HG02840 (cell line): ENCODE results near the gene EYS.
"Not testable (repeated sequence)": the region's sequence is repeated elsewhere in the genome, so short reads cannot be mapped to it uniquely, and the experiment has no call there.

Source experiments
- ATAC-seq: cut with Tn5 transposase; IDR thresholded peaks from one replicate; pipeline ENCODE4 v1.9.1; 2021; ENCODE audit warnings: mild to moderate bottlenecking, moderate library complexity, moderate number of reproducible peaks; ENCODE audit not compliant: unreplicated experiment, low FRiP score

The EYS gene

DNA sequence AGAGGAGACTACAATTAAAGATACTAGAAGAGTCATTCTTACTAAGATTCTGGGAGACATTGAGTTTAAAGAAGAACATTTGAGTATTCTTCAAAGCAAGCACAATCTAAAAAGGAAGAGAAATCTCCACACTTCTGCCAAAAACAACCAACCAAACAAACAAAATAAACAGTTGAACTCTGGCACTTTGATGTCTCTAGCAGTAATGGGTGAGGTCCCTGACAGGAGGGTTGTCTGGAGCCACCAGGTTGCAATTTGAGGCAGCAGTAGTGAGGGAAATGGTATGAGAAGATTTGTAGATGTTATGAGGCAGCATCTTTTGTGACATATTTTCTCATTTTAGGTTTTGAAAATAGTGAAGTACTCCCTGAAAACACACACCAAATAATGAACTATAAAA, 1963.3 kb downstream of the EYS start:
- no peak for ATAC-seq

DNA sequence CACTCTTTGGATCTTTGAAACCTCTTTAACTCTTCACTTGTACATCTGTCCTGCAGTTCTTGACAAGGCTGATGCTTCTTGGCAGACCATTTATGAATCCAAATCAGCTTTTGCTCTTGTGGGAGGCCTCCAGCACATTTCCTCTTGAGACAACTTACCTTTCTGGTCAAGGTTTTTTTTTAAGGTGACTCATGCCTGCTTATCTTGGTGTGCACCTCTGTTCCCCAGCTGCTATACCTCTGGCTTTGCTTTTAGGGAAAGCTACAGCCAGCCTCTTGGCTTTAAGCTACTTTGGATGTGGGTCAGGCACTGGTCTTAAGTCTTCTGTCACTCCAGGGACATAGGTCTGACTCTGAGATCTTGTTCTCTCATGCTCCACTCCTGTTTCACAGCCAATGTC, 1965.0 kb downstream of the EYS start:
- no peak for ATAC-seq

DNA sequence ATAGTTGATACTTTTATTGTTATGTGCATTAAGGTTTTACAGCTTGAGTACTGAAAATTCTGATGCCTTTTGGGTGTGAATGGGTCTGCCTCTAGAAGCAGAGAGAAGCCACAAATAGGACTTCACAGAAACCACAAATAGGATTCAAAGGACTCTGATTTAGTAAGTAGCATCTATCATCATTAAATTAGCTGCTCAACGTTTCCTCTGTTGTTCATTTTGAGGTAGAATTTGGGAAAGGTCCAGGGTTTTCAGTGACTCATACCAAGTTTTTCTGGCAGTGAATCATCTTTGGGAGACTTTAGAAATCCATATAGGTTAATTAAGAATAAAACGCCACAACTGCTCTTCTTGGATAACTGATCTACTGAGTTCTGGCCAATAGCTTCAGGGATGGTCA, 1966.3 kb downstream of the EYS start:
- no peak for ATAC-seq

DNA sequence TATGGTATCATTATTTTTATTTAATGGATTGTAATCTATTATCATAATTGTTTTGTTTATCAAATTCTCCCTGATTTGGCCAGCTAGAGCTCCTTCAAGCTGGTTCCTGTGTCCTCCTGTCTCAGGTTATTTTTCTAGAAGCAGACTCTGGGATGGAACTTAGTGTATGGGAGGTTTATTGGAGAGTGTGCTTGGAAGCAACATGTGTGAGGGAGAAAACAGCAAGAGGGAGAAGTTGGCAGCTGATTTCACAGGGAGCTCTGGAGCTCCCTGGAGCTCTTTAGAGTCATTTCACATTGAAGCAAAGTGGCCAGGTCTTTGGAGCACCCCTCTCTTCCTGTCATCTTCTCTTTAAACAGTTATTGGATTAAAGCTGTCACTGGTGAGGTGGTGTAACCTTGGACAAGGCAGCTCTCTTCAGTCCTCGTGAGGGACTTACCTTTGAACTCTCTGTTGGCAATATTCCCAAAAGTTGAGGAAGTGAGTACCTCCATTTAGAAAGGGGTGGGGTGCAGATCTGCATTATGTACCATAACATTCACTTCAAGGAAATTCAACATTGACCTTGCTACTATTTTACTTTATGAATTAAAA, 1967.8 kb downstream of the EYS start:
- no peak for ATAC-seq

DNA sequence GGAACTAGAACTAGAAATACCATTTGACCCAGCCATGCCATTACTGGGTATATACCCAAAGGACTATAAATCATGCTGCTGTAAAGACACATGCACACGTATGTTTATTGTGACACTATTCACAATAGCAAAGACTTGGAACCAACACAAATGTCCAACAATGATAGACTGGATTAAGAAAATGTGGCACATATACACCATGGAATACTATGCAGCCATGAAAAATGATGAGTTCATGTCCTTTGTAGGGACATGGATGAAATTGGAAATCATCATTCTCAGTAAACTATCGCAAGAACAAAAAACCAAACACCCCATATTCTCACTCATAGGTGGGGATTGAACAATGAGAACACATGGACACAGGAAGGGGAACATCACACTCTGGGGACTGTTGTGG, 1968.8 kb downstream of the EYS start:
- not testable (repeated sequence) for ATAC-seq

DNA sequence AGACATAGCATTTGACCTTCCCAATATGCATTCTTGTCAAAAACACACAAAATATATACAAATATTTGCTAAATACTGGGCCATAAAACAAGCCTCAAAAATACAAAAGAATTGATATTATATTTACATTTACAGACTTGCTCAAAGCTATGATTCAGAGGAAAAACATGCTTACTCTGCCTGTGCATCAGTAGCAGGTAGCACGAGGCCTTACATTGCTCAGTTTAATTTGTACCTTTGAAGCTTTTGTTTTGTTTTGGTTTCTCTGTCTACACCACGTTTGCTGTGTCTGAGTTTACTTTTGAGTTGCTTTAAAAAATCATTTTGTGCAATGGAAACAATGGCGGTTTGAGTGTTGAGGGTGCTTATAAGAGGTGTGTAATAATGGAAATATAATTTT, 1972.1 kb downstream of the EYS start:
- ATAC-seq = no peak

DNA sequence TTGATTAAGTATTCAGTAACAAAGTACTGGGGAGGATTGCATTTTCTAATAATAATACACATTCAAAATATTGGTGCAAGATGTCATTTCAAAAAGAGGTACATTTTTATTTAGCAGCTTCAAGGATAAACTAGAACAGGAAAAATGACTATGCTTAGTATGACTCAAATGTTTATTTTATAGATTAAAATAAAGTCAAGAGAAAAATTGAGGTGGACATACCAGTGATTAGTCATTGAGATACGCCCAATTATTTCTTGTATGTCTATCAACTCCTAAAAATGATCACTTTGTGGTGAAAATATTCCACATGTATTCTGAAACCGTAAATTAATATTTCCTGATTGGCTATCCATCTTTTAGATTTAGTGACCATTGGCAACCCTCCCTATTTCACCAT, 1974.7 kb downstream of the EYS start:
- ATAC-seq = no peak

DNA sequence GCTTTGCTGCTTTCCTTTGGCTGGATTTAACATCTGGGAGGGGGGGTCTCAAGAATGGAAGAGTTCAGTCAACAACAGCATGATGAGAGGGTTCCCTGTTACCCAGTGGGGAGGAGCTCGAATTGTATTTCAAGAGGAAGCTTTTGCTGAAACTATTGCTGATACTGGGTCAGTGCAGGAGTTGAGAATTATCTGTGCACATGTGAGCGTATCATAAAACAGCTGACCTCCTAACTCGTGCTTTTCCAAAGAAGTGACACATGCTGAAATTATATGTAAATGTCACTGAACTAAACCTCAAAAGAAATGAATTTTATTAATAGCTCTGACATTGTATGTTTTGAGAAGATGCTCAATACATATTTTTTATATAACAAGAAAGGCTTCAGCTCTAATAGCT, 1975.1 kb downstream of the EYS start:
- ATAC-seq = no peak

DNA sequence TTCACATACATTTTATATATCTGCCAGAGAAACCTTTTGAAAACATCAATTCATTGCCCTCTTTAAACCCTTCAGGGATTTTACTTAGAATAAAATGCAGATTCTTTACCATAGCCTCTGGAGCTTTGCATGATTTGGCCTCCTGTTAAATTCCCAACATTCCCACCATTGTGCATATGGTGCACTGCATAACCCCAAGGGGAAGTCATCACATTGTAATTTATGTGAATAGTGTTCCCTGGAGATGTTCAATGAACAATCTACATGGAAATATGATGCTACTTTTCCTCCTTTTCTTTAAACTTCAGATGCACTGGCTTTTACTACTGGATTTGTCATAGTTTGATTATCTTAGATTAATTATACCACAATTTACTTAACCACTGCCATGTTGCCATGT, 1976.7 kb downstream of the EYS start:
- ATAC-seq = no peak

DNA sequence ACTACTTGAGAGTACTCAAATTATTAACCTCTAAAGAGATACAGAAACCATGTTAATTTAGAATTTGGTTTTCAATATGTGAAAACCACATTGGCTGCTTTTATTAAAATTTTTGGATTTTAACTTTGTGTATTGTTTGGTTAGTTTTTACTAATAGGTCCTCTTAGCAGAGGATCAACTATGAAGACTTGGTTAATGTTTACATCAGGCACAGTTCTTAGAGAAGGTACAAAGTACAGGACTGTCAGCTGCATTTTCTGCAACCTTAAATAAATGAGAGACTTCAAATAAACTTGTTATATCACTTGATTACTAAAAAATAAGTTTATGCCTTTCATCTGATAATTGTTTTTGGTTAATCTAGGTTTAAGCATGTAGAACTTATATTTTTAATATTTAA, 1982.3 kb downstream of the EYS start:
- ATAC-seq = no peak

DNA sequence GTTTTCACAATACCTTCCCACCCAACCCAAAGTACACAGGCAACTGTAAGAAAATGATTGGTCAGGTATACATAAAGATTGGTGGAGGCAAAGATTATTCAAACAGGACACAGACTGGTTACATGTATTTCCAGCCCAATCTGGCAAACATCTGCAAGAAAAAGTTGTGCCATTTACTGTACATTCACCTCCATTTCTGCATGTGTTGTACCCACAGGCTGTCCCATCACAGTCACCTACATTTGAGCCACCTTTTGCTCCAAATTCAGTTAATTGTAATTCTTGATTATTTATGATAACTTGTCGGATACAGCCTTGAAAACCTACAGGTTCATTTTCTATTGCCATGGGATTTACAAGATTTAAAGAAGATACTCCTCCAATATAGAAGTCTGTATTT, 1985.8 kb downstream of the EYS start:
- no peak for ATAC-seq

DNA sequence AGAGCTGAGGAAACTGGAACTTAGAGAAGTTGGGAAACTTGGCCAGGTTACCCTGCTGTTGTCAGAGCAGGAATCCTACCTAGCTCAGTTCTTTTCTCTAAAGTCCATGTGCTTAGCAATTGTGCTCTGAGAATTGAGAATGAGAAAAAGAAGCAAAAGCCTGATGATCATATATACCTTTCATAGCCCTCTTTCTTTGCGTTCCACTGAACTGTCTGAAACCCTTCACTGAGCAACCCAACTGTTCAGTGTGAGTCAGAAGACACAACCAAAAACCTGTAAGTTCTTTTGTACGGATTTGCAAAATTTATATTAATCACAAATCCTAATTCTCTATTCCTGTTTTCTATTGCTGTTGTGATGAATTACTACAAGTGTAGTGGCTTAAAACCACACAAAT, 1990.9 kb downstream of the EYS start:
- ATAC-seq = no peak

DNA sequence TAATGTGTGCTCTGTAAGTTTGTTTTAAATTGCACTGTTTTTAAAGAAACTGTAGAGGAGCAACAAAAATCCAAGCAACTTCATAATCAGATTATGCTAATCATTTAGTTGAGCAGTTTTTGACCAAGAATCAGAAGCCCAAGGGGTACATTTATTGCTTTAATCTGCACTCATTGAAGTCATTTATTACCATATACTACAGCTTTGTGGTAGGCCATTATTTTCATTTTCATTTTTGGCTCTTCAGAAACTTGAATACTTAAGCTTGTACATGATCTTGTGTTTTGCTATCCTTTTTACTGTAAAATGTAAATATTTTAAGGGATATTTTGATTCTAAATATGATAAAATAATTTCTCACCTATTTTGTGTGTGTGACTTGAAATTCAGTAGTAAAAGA, 1992.9 kb downstream of the EYS start:
- ATAC-seq = no peak

DNA sequence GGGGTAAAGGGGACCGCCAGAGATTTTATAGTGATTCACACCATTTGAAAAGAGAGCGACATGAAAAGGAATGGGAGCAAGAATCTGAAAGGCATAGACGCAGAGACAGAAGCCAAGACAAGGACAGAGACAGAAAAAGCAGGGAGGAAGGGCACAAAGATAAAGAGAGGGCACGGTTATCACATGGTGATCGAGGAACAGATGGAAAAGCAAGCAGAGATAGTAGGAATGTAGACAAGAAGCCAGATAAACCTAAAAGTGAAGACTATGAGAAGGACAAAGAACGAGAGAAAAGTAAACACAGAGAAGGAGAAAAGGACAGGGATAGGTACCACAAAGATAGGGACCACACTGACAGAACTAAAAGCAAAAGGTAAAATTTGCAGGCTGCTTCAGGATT, 1993.7 kb downstream of the EYS start:
- no peak for ATAC-seq

DNA sequence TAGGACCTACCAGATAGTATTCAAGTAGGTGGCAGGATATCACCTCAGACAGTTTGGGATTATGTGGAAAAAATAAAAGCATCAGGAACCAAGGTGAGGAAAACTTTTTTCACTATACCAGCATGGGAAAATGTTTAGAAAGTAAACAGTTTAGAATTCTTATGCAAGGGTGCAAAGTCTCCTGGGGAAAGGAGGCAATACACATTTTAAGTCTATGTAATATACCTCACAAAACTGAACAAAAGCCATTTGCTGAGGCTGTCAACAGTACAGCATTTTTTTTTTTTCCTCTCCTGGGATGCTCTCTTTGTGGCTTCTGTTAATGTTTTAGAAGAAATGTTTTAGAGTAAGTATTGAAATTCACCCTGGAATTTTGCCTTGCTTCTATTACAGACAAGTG, 1997.9 kb downstream of the EYS start:
- ATAC-seq = no peak

DNA sequence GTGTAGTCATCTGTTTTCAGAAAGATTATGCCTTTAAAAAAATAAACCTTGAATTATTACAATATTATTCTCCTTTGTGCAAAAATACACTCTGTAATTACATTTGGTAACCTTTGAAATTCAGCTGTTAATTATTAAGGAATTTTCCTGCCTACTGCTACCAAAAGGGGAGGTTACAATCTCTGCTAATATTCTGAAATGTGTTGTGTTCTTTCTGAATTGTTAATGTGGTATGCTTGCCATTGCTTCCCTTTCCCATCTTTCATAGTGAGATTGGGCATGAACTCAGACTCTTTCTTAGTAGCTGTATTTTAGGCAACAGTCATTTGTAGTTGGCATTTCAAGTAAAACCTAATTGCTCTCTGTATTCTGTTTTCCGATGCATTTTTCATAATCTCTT, 1998.4 kb downstream of the EYS start:
- ATAC-seq = no peak

DNA sequence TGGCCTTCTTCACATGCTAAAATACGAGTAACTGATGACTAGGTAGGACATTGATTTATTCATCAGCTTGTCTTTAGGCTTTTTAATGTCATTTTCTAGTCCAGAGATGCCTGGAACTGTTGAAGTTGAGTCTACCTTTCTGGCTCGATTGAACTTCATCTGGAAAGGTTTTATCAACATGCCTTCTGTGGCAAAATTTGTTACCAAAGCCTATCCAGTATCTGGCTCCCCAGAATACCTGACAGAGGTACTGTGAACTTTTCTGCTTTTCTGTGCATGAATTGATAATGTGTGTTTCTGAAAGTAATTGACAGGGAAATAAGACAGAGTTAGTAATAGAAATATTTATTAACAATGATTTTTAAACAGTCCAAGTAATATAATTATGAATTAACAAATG, 2000.4 kb downstream of the EYS start:
- no peak for ATAC-seq

DNA sequence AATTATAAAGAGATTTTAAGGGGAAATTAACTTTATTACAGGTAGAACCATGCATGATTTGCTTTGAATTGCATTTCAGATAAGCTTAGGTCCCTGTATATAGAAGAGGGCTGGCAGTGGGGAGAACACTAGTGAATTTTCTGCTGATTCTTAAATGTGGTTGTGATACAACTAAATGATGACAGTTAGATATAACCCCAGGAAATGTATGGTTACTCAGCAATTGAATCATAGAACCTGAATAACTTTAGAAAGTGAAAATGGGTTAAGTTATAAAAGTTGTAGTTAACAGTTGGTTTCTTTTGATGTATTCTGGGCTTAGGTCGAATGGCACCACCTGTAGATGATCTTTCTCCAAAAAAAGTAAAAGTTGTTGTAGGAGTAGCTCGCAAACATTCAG, 2001.3 kb downstream of the EYS start:
- ATAC-seq = no peak

DNA sequence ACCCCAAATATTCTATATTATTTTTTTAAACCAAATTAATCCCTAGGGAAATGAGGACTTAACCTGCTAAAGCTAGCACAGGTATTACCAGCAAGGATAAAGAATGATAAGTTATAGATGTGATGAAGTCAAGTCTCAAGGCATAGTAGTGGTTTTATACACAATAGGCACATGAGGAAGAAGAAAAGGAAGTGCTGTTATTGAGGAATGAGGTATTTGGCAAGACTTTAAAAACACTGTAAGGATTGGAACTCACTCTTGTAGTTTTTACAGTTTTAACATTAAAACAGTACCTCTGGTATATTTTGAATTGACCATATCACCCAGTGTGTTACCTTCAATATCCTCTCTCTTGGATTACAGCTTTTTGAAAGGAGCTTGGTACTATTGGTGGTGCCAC, 2016.8 kb downstream of the EYS start:
- no peak for ATAC-seq

DNA sequence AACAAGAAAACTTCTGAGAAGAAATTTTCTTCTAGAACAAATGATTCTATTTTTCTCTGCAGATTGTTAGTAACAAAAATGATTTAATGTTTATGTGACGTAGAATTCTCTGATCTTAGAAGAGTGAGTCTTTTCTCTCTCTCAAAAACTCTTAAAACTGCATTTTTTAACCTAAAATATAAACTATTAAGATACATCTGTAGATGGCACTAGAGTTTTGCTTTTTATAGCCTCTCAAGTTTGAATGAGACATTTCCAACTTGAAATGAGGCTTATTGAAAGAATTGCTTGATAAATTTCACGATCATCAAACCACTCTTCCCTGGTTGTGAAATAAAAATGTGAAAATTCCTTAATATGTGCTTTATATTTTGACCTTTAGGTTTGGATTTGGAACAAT, 2017.6 kb downstream of the EYS start:
- ATAC-seq = no peak

DNA sequence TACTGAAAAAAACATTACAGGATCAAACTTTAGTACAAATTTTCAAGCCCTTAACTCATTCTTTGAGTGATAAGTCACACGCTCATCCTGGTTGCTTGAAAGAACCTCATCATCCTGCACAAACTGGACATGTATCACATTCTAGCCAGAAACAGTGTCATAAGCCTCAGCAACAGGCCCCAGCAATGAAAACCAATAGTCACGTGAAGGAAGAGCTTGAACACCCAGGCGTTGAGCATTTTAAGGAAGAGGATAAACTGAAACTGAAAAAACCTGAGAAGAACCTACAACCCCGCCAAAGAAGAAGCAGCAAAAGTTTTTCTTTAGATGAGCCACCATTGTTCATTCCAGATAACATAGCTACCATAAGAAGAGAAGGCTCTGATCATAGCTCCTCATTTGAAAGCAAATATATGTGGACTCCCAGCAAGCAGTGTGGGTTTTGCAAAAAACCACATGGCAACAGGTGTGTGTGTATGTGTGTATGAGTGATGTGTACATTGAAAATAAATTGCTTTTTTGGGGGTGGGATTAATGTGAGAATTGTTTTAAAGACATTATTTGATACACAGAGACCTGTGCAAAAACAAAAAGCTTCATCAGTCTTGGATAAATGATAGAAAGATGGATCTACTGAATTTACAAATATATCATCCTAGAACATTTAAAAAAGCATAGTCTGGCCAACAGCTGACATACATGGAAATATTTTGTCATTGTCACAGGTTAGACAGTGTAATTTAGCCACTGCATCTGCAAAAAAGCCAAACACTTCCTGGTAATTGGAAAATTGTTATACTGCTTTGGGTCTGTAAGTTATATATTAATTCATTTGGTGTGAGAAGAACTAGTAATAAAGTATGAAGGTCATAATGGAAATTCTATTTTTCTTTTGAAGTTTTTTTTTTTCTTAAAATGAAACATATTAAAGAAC, 2021.3 kb downstream of the EYS start:
- ATAC-seq = peak; percentile 73

DNA sequence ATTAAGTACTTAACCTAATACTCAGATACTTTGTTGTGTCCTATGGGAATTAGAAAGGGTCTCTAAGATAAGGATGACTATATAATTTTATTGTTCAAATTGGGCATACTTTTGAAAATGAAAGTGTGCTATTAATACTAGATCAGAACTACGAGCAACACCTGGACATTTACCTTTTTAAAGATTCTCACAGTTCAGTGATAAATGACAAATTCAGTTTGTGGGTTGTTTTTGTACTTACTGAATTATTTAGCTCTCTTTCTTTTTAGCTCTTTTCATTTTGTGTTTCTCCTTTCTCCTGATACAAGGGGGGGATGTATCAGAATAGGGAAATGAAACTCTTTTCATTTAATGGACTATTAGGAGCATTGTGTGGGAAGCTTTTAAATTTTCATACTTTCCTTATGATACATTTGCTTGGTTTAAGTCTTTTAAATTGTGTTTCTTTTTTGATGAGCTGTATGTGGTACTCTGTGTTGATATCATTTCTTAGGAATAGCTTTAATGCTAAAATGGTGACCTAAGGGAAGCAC, 2023.9 kb downstream of the EYS start:
- ATAC-seq = no peak
